H9 (cell line): ENCODE data around the gene PIP5KL1. TPM values are rescaled to one million over a fixed set of nuclear protein-coding genes. Genes with fewer than 3 reads are reported as not detected.

ENCODE experiments used
- DNase-seq: peaks from one replicate; pipeline ENCODE4 v3.0.0-alpha.2; 2017
- H2AFZ ChIP-seq: one replicate; pipeline ENCODE4 v1.6.1; 2013; ENCODE audit warnings: mild to moderate bottlenecking, low read length, control low read depth, moderate library complexity
- H2AK5ac ChIP-seq: 2 replicates; pipeline ENCODE4 v1.6.1; 2013; ENCODE audit warnings: low read length, control low read depth, mixed read lengths; ENCODE audit not compliant: insufficient read length
- H2BK120ac ChIP-seq: one replicate; pipeline ENCODE4 v1.6.1; 2013; ENCODE audit warnings: low read depth, mild to moderate bottlenecking, low read length, control low read depth, inconsistent platforms; ENCODE audit not compliant: poor library complexity, severe bottlenecking
- H2BK12ac ChIP-seq: 2 replicates; pipeline ENCODE4 v1.6.1; 2013; ENCODE audit warnings: low read length, control low read depth, mixed read lengths, low read depth; ENCODE audit not compliant: insufficient read length
- H2BK15ac ChIP-seq: 2 replicates; pipeline ENCODE4 v1.6.1; 2013; ENCODE audit warnings: low read depth, low read length, control low read depth
- H2BK20ac ChIP-seq: one replicate; pipeline ENCODE4 v1.6.1; 2013; ENCODE audit warnings: low read depth, mild to moderate bottlenecking, low read length, control low read depth, inconsistent platforms; ENCODE audit not compliant: poor library complexity, severe bottlenecking
- H2BK5ac ChIP-seq: 2 replicates; pipeline ENCODE4 v1.6.1; 2013; ENCODE audit warnings: low read length, control low read depth, mixed read lengths; ENCODE audit not compliant: insufficient read length
- H3K14ac ChIP-seq: 2 replicates; pipeline ENCODE4 v1.6.1; 2013; ENCODE audit warnings: low read length, control low read depth; ENCODE audit not compliant: insufficient read depth
- H3K18ac ChIP-seq: 2 replicates; pipeline ENCODE4 v1.6.1; 2013; ENCODE audit warnings: low read depth, mild to moderate bottlenecking, mixed read lengths, low read length, control low read depth; ENCODE audit not compliant: insufficient read length
- H3K23ac ChIP-seq: 2 replicates; pipeline ENCODE4 v1.6.1; 2013; ENCODE audit warnings: low read length, control low read depth, mixed read lengths, low read depth; ENCODE audit not compliant: insufficient read length
- H3K23me2 ChIP-seq: 2 replicates; pipeline ENCODE4 v1.6.1; 2013; ENCODE audit warnings: low read depth, mild to moderate bottlenecking, mixed read lengths, low read length, control low read depth; ENCODE audit not compliant: insufficient read length, poor library complexity, severe bottlenecking
- H3K27ac ChIP-seq: 2 replicates; pipeline ENCODE4 v1.5.1; 2013; ENCODE audit warnings: low read length, control low read depth, mixed read lengths, low read depth; ENCODE audit not compliant: insufficient read length
- H3K27me3 ChIP-seq: 2 replicates; pipeline ENCODE4 v1.6.1; 2013; ENCODE audit warnings: low read length, control low read depth, inconsistent platforms; ENCODE audit not compliant: insufficient read depth
- H3K4ac ChIP-seq: 2 replicates; pipeline ENCODE4 v1.6.1; 2013; ENCODE audit warnings: low read depth, mild to moderate bottlenecking, control low read depth, inconsistent platforms, low read length, moderate library complexity
- H3K4me1 ChIP-seq: 2 replicates; pipeline ENCODE4 v1.6.1; 2013; ENCODE audit warnings: low read length, control low read depth, inconsistent platforms; ENCODE audit not compliant: insufficient read depth
- H3K4me2 ChIP-seq: 2 replicates; pipeline ENCODE4 v1.6.1; 2013; ENCODE audit warnings: low read length, control low read depth, mixed read lengths; ENCODE audit not compliant: insufficient read length, insufficient read depth
- H3K56ac ChIP-seq: 2 replicates; pipeline ENCODE4 v1.6.1; 2013; ENCODE audit warnings: low read depth, mild to moderate bottlenecking, mixed read lengths, low read length, control low read depth; ENCODE audit not compliant: insufficient read length
- H3K79me1 ChIP-seq: 2 replicates; pipeline ENCODE4 v1.6.1; 2013; ENCODE audit warnings: low read depth, mild to moderate bottlenecking, moderate library complexity, low read length, control low read depth, inconsistent platforms; ENCODE audit not compliant: insufficient read depth, poor library complexity, severe bottlenecking
- H3K79me2 ChIP-seq: 2 replicates; pipeline ENCODE4 v1.6.1; 2013; ENCODE audit warnings: low read length, control low read depth, inconsistent platforms; ENCODE audit not compliant: insufficient read depth
- H3K9ac ChIP-seq: 2 replicates; pipeline ENCODE4 v1.6.1; 2013; ENCODE audit warnings: low read length, control low read depth, mixed read lengths; ENCODE audit not compliant: insufficient read length; ENCODE audit errors: extremely low read depth
- H3K9me3 ChIP-seq: one replicate; pipeline ENCODE4 v1.6.1; 2013; ENCODE audit warnings: low read depth, low read length, inconsistent platforms; ENCODE audit not compliant: control insufficient read depth
- H3T11ph ChIP-seq: one replicate; pipeline ENCODE4 v1.6.1; 2013; ENCODE audit warnings: mild to moderate bottlenecking, low read length, control low read depth, inconsistent platforms
- H4K20me1 ChIP-seq: one replicate; pipeline ENCODE4 v1.6.1; 2013; ENCODE audit not compliant: control insufficient read depth, insufficient read length, insufficient read depth
- H4K5ac ChIP-seq: 2 replicates; pipeline ENCODE4 v1.6.1; 2013; ENCODE audit warnings: low read depth, mild to moderate bottlenecking, mixed read lengths, low read length, control low read depth; ENCODE audit not compliant: insufficient read length
- H4K8ac ChIP-seq: replicated peaks from 2 replicates; pipeline ENCODE4 v1.6.1; 2013; ENCODE audit warnings: low read length, control low read depth, mixed read lengths, low read depth; ENCODE audit not compliant: insufficient read length
- H4K91ac ChIP-seq: 2 replicates; pipeline ENCODE4 v1.6.1; 2013; ENCODE audit warnings: low read depth, mild to moderate bottlenecking, moderate library complexity, mixed read lengths, low read length, control low read depth; ENCODE audit not compliant: insufficient read length
- H3K27ac Mint-ChIP-seq, 3 experiments: 2 replicates in 2 of 3; 3 replicates in 1 of 3; pipeline ENCODE4 v1.8.0; 2020 to 2021; ENCODE audit warnings: mixed read lengths in 3 of 3, mild to moderate bottlenecking in 1 of 3, moderate library complexity in 1 of 3
- H3K27me3 Mint-ChIP-seq: 2 replicates; pipeline ENCODE4 v1.8.0; 2021; ENCODE audit warnings: low read depth, mild to moderate bottlenecking, moderate library complexity, mixed read lengths
- H3K36me3 Mint-ChIP-seq, 3 experiments: 2 replicates in 2 of 3; 3 replicates in 1 of 3; pipeline ENCODE4 v1.8.0; 2020 to 2021; ENCODE audit warnings: low read depth in 3 of 3, mixed read lengths in 3 of 3; ENCODE audit not compliant: insufficient read depth in 1 of 3
- H3K4me1 Mint-ChIP-seq, 2 experiments: 2 replicates each; pipeline ENCODE4 v1.8.0; 2020; ENCODE audit warnings: mixed read lengths in 2 of 2
- H3K4me3 Mint-ChIP-seq, 2 experiments: 2 replicates in 1 of 2; 3 replicates in 1 of 2; pipeline ENCODE4 v1.8.0; 2020 to 2021; ENCODE audit warnings: mild to moderate bottlenecking in 2 of 2, mixed read lengths in 2 of 2, moderate library complexity in 1 of 2
- H3K9me3 Mint-ChIP-seq, 2 experiments: 2 replicates in 1 of 2; 3 replicates in 1 of 2; pipeline ENCODE4 v1.8.0; 2020; ENCODE audit warnings: mild to moderate bottlenecking in 2 of 2, mixed read lengths in 2 of 2, moderate library complexity in 1 of 2
- CTCF ChIP-seq: fragments of 200-600 bp; sonication (generic); conservative IDR thresholded peaks from 3 replicates; pipeline ENCODE4 v1.8.0; 2021; ENCODE audit warnings: antibody characterized with exemption, mild to moderate bottlenecking
- WGBS: extraction: QIAGEN DNeasy Blood & Tissue Kit; methylation state at CpG from one replicate; pipeline ENCODE4 v1.1.7; 2013; ENCODE audit warnings: missing lambda C conversion rate, low lambda C conversion rate, mixed read lengths; ENCODE audit not compliant: insufficient read length; ENCODE audit errors: extremely low coverage; 5-methylcytosine and 5-hydroxymethylcytosine counted together
- total RNA-seq: library from RNA; stranded (reverse); gene quantifications from 2 replicates; pipeline ENCODE4 v1.2.1, GENCODE V29; 2021

PIP5KL1 gene
- total RNA-seq, 1 experiment from 2014 or later, result 11.6 TPM

GRCh38 chr9:127942216-127943010 lies 11.8 kb upstream of the PIP5KL1 start:
- Histone ChIP-seq H3K9ac (no peak overlapping the region), H3K23ac (no peak overlapping the region), H3K4me1 (no peaks in the 10 kb centered on the region), H3K4ac (no peak overlapping the region), H3K79me1 (no peaks in the 10 kb centered on the region), H4K5ac (no peak overlapping the region), H3K23me2 (no peaks in the 10 kb centered on the region), H4K8ac (no peak overlapping the region), H2BK5ac (no peak overlapping the region), H2BK20ac (no peak overlapping the region), H2BK12ac (no peak overlapping the region), H4K91ac (no peak overlapping the region), H2BK15ac (no peak overlapping the region), H3K4me2 (no peak overlapping the region), H3K27me3 (no peaks in the 10 kb centered on the region), H3K9me3 (no peaks in the 10 kb centered on the region), H3K79me2 (no peaks in the 10 kb centered on the region), H2BK120ac (no peak overlapping the region), H4K20me1 (no peaks in the 10 kb centered on the region), H3K14ac (no peak overlapping the region), H3T11ph (no peak overlapping the region), H3K18ac (no peak overlapping the region), H2AK5ac (no peak overlapping the region), H3K27ac (no peak overlapping the region), H3K56ac (no peak overlapping the region), H2AFZ (no peak overlapping the region)
- H3K9me3 Mint-ChIP-seq, result no peaks in the 10 kb centered on the region
- H3K4me3 Mint-ChIP-seq, result no peak overlapping the region; a peak in 1 of 5 replicates
- peak overlapping the region; percentile 45 to 77 (median 61); a peak in 3 of 7 replicates for H3K27ac Mint-ChIP-seq
- peaks cover 2% of the 10 kb centered on the region; the same call in 1 of the 2 replicates for H3K27me3 Mint-ChIP-seq
- peak; percentile 92 for TF ChIP-seq CTCF
- H3K36me3 Mint-ChIP-seq, result peaks cover 10 to 42% (median 39%) of the 10 kb centered on the region in 3 experiments; a peak in 6 of 7 replicates
- peak; percentile 86 for DNase-seq
- peaks cover 15 to 39% of the 10 kb centered on the region in 2 experiments for H3K4me1 Mint-ChIP-seq
- WGBS, result no CpG with 5 or more reads among the region's 18 CpGs
